22Rv1 (cell line): ENCODE results near the gene RUSF1.

Experiments
- ZFX ChIP-seq: fragments of 450-650 bp; IDR thresholded peaks from 2 replicates; pipeline ENCODE4 v1.6.1; 2017; ENCODE audit warnings: antibody characterized with exemption, borderline replicate concordance
- TF ChIP-seq, protein P1 (sequence below): fragments of 450-650 bp; IDR thresholded peaks from 2 replicates; pipeline ENCODE4 v1.5.1; 2017; ENCODE audit warnings: mild to moderate bottlenecking

DNA sequence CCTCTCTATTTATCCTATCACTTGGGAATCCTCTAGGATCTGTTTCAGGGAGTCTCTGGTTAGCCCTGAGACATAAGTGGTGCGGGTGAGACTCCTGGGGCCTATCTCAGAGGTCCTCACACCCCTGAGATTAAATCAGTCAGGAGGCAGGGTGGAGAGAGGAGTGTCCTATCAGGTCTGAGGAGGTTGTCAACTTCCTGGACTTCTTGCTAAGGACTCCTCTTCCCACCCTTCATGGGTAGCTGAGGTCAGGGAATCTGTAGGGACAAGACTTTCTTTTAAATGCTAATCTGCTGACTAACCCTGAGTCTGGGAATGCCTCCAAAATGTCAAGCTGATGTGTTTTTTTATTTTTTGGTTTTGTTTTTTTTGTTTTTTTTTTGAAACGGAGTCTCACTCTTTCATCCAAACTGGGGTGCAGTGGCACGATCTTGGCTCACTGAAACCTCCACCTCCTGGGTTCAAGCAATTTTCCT is 55.5 kb downstream of the RUSF1 start:
- TF ChIP-seq, protein P1, sequence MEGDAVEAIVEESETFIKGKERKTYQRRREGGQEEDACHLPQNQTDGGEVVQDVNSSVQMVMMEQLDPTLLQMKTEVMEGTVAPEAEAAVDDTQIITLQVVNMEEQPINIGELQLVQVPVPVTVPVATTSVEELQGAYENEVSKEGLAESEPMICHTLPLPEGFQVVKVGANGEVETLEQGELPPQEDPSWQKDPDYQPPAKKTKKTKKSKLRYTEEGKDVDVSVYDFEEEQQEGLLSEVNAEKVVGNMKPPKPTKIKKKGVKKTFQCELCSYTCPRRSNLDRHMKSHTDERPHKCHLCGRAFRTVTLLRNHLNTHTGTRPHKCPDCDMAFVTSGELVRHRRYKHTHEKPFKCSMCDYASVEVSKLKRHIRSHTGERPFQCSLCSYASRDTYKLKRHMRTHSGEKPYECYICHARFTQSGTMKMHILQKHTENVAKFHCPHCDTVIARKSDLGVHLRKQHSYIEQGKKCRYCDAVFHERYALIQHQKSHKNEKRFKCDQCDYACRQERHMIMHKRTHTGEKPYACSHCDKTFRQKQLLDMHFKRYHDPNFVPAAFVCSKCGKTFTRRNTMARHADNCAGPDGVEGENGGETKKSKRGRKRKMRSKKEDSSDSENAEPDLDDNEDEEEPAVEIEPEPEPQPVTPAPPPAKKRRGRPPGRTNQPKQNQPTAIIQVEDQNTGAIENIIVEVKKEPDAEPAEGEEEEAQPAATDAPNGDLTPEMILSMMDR, result no peak
- no peak for TF ChIP-seq ZFX
